Central memory CD8-positive, alpha-beta T cell (primary cell): ENCODE results near the gene TELO2.
A peak's percentile ranks its signal among the peaks of the same experiment; 100 is the strongest.

Source experiments
- ATAC-seq: fragments of 150-1000 bp; cut with Tn5 transposase; replicated peaks from 2 replicates; pipeline ENCODE4 v1.10.0; 2022; ENCODE audit warnings: mild to moderate bottlenecking, moderate FRiP score, moderate number of reproducible peaks; ENCODE audit not compliant: poor library complexity, severe bottlenecking; ENCODE audit errors: extremely low read depth
- DNase-seq, 2 donors: peaks; one replicate each; pipeline ENCODE4 v3.0.0; 2021; ENCODE audit warnings: low spot score in 2 of 2
- H3K27ac Mint-ChIP-seq: one replicate; pipeline ENCODE4 v1.8.0; 2022; ENCODE audit warnings: low read depth, mild to moderate bottlenecking, moderate library complexity, mixed read lengths
- H3K27me3 Mint-ChIP-seq: one replicate; pipeline ENCODE4 v1.8.0; 2022; ENCODE audit warnings: mixed read lengths
- H3K36me3 Mint-ChIP-seq: one replicate; pipeline ENCODE4 v1.8.0; 2022; ENCODE audit warnings: mild to moderate bottlenecking, moderate library complexity, mixed read lengths; ENCODE audit not compliant: insufficient read depth
- H3K4me1 Mint-ChIP-seq: one replicate; pipeline ENCODE4 v1.8.0; 2022; ENCODE audit warnings: mixed read lengths
- H3K4me3 Mint-ChIP-seq: one replicate; pipeline ENCODE4 v1.8.0; 2022; ENCODE audit warnings: mild to moderate bottlenecking, moderate library complexity, mixed read lengths
- H3K9me3 Mint-ChIP-seq: one replicate; pipeline ENCODE4 v1.8.0; 2022; ENCODE audit warnings: mixed read lengths

Gene TELO2

DNA sequence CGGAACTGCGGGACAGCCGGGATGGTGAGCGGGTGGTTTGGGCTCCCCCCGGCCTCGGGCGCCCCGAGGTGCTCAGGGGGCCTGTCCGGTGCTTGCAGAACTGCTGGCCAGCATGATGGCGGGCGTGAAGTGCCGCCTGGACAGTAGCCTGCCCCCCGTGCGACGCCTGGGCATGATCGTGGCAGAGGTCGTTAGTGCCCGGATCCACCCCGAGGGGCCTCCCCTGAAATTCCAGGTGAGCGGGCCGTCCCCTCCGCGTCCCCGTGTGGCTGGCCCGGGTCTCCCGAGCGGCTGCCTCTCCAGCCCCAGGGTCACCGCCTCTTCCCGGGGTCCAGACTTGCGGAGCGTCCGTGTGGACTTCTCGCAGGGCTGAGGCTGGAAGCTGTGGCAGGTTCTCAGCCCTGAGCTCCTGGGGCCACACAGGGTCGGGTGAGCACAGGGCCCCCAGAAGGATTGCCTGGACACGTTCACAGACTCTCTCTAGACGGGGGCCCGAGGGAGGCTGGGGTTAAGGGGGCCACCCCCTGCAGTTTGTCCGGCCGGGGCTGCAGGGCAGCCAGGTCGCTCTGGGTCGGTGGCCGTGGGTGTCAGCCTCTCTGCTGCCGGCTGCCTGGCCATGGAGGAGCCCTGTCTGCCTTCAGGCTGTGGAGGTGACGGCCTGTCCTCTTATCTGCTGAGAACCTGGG, 7.4 kb downstream of the TELO2 start:
- H3K27ac Mint-ChIP-seq: no peak overlapping the region
- no peaks in the 10 kb centered on the region for H3K9me3 Mint-ChIP-seq
- H3K4me3 Mint-ChIP-seq: no peak overlapping the region
- H3K27me3 Mint-ChIP-seq: no peaks in the 10 kb centered on the region
- H3K4me1 Mint-ChIP-seq: no peaks in the 10 kb centered on the region
- peaks cover 15% of the 10 kb centered on the region for H3K36me3 Mint-ChIP-seq
- no peak for ATAC-seq
- DNase-seq: no peak

DNA sequence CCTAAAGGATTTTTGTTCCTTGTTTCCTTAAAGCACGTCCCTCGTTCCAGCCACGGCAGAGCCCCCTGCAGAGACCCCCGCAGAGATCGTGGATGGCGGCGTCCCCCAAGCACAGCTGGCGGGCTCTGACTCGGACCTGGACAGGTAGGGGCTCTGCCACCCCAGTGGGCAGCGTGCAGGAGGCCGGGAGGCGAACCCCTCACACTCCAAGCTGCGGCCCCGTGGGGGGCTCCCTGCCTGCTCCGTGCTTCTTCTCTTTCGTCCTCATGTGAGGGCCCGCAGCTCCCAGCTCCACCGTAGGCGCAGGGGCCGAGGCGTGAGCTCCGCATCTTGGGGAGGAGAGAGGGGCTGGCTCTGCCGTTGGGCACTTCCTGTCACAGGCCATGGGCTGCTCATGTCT, 8.5 kb downstream of the TELO2 start:
- Mint-ChIP-seq H3K27ac (no peak overlapping the region), H3K4me1 (no peaks in the 10 kb centered on the region), H3K9me3 (no peaks in the 10 kb centered on the region), H3K27me3 (no peaks in the 10 kb centered on the region), H3K4me3 (no peak overlapping the region), H3K36me3 (peaks cover 16% of the 10 kb centered on the region)
- DNase-seq (no peak), ATAC-seq (no peak)

DNA sequence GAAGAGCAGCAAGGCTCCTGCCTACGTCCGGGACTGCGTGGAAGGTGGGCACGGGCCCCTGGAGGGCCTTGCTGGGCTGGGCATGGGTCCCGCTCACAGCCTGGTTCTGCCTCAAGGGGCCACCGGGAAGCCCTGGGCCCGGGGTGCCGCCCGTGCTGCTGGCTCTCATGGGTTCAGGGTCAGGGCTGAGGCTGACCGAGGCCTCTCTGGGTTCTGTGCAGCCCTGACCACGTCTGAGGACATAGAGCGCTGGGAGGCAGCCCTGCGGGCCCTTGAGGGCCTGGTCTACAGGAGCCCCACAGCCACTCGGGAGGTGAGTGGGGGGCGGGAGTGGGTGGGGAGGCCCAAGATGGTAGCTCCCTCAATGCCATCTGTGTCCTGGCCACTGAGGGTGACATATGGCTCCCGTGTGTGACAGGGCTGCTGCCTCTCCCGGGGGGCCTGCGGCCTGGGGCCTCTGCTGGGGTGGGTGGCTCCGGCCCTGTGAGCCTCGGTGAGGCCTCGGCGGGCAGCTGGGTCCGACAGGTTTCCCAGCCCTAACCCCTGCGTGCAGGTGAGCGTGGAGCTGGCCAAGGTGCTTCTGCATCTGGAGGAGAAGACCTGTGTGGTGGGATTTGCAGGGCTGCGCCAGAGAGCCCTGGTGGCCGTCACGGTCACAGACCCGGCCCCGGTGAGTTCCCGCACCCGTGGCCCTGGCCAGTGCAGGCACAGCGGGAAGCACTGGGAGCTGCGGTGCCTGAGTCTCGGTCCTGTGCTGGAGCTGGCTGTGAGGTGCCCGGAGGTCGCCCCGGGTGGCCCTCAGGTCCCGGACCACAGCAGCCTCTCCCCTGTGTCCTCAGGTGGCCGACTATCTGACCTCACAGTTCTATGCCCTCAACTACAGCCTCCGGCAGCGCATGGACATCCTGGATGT, 9.2 kb downstream of the TELO2 start:
- H3K27me3 Mint-ChIP-seq: no peaks in the 10 kb centered on the region

DNA sequence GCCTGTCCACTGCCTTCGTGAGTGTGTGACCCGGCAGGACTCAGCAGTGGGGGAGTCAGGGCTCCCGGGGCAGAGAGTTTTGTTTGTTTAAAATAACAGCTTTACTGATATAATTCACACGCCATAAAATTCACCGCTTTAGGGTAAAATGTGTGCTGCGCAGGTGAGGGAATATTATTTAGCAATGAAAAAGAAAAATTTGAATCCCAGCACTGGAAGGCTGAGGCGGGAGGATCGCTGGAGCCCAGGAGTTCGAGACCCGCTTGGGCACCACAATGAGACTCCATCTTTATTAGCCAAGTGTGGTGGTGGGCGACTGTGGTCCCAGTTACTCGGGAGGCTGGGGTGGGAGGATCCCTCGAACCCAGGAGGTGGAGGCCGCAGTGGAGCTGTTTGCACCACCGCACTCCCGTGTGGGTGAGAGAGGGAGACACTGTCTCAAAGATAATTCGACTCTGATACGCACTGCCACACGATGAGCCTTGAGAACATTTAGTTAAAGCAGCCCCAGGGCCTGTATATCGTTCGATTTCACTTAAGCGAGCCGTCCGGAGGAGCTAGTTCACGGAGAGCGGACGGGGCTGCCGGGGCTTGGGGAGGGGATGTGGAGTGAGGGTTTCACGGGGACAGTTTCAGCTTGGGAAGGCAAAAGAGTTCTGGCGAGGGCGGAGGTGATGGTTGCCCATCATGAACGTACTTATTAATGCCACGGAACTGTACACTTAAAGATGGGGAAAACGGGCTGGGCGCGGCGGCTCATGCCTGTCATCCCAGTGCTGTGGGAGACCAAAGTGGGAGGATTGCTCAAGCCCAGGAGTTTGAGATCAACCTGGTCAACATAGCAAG, 10.2 kb downstream of the TELO2 start:
- Mint-ChIP-seq H3K36me3 (peaks cover 17% of the 10 kb centered on the region), H3K9me3 (no peaks in the 10 kb centered on the region), H3K27ac (no peak overlapping the region), H3K27me3 (no peaks in the 10 kb centered on the region), H3K4me3 (no peak overlapping the region), H3K4me1 (no peaks in the 10 kb centered on the region)
- ATAC-seq (no peak), DNase-seq (no peak)

More for the DNA sequence above, 9.2 kb downstream of the TELO2 start:
- no peaks in the 10 kb centered on the region for H3K4me1 Mint-ChIP-seq
- H3K9me3 Mint-ChIP-seq: no peaks in the 10 kb centered on the region
- H3K36me3 Mint-ChIP-seq: peaks cover 16% of the 10 kb centered on the region
- H3K27ac Mint-ChIP-seq: no peak overlapping the region
- ATAC-seq (no peak), DNase-seq (no peak)
- H3K4me3 Mint-ChIP-seq: no peak overlapping the region

DNA sequence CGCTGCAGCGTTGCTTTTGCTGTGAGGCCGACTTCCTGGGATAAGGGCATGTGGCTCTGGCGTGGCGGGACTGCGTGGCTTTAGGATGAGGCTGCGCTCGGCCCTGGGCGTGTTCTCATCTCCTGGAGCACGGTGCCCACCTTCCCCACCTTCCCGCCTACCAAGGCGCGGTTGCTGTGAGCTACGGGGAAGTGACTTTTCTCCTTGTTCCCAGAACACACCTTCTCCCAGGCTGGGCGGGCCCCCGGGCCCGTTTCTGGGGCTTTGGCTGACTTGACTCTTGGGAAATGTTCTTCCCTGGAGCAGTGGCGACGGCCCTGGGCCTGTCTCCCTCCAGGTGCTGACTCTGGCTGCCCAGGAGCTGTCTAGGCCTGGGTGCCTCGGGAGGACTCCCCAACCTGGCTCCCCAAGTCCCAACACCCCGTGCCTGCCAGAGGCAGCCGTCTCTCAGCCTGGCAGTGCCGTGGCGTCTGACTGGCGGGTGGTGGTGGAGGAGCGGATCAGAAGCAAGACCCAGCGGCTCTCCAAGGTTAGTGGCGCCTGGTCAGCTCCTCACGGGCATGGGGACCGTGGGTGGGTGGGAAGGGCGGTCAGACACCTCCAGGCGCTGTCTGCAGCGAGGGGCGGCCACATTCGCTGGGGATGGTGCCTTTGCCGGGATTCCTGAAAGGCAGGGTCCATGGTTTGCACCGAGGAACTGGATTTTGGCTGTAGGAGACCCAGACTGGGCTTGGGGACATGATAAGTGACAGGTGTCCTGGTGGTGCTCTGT, 12.1 kb downstream of the TELO2 start:
- Mint-ChIP-seq H3K27me3 (no peaks in the 10 kb centered on the region), H3K36me3 (peaks cover 10% of the 10 kb centered on the region), H3K4me3 (no peak overlapping the region), H3K4me1 (no peaks in the 10 kb centered on the region), H3K27ac (peak overlapping the region; percentile 32), H3K9me3 (no peaks in the 10 kb centered on the region)
- ATAC-seq: no peak
- no peak for DNase-seq

DNA sequence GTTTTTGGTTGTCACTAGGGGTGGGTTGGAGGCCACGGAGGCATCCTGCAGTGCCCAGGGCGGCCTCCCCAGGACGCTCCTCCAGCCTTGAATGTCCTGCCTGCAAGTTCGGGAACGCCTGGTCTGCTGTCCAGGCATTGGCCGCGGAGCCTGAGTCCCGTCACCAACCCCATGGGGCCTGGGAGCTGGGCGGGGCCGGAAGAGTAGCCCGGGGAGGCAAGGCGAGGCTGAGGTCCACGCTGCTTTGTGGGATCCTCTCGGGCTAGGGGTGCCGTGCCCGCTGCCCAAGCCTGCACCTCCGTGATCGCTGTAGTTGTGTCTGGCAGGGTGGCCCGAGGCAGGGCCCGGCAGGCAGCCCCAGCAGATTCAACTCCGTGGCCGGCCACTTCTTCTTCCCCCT, 12.8 kb downstream of the TELO2 start:
- Mint-ChIP-seq H3K9me3 (no peaks in the 10 kb centered on the region), H3K4me1 (no peaks in the 10 kb centered on the region), H3K27me3 (no peaks in the 10 kb centered on the region), H3K4me3 (no peak overlapping the region), H3K27ac (peak overlapping the region; percentile 32), H3K36me3 (peaks cover 10% of the 10 kb centered on the region)
- DNase-seq (no peak), ATAC-seq (no peak)

DNA sequence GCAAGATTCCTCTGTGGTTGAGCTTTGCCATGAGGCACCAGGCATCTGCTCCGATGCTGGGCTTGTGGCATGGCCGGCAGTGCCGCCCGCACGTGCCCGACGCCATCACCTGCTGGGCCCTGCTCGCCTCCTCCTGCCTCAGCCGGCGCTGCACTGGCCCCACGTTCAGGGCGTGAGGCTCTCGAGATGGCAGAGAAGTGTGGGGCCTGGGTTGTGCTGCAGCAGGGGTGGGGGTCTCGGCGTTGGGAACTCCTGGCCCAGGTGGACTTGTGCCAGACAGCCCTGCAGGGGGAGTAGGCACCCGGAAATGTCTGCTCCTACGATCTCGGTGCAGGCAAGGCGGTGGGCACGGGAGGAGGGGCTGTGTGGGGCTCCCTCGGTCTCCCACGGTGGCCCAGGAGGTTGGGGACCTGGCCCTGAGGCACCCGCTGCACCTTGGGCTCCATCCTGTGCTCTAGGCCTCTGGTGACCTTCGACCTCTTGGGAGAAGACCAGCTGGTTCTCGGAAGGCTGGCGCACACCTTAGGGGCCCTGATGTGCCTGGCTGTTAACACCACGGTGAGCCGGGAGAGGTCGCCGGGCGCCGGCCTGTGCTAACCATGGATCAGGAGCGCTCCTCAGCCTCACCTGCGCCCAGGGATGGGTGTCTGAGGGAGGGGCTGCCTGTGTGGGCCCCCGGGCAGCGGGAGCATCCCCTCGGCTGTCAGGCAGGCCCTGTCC, 13.5 kb downstream of the TELO2 start:
- Mint-ChIP-seq H3K27me3 (no peaks in the 10 kb centered on the region), H3K36me3 (peaks cover 8% of the 10 kb centered on the region), H3K4me3 (no peak overlapping the region), H3K27ac (no peak overlapping the region), H3K9me3 (no peaks in the 10 kb centered on the region), H3K4me1 (no peaks in the 10 kb centered on the region)
- DNase-seq: no peak
- ATAC-seq: no peak

DNA sequence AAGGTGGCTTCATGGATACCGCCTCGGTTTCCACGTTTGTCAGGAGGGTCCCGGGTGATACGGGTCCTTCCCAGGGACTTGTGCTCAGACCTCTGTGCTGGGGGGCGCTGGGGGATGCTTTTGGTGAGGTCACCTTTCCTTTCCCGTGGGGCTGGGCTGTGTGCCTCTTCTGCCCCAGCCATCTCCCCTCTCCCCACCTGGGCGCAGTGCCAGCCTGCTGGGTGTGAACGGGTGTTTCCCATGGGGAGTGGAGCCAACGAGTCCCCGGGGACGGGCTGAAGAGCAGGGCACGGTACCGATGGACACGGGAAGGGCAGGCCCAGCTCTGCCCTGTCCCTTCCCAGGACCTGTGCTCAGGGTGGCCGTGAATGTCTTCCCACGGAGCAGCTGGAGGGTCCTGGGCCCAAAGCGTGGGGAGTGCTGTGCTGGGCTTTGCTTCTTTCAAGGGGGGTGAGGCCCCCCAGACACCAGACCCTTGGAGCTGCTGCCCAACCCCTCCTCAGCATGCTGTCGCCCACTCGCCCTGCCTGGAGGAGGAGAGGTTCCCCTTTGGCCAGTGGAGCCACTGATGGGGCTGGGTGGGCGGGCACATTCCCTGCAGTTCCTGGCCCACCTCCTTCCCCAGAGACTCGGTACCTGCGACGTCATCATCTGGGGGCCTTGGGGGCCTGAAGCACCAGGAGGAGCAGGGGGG, 15.5 kb downstream of the TELO2 start:
- no peak for ATAC-seq
- Mint-ChIP-seq H3K4me3 (no peak overlapping the region), H3K4me1 (no peaks in the 10 kb centered on the region), H3K27me3 (no peaks in the 10 kb centered on the region), H3K27ac (no peak overlapping the region), H3K9me3 (no peaks in the 10 kb centered on the region), H3K36me3 (peaks cover 7% of the 10 kb centered on the region)
- no peak for DNase-seq

DNA sequence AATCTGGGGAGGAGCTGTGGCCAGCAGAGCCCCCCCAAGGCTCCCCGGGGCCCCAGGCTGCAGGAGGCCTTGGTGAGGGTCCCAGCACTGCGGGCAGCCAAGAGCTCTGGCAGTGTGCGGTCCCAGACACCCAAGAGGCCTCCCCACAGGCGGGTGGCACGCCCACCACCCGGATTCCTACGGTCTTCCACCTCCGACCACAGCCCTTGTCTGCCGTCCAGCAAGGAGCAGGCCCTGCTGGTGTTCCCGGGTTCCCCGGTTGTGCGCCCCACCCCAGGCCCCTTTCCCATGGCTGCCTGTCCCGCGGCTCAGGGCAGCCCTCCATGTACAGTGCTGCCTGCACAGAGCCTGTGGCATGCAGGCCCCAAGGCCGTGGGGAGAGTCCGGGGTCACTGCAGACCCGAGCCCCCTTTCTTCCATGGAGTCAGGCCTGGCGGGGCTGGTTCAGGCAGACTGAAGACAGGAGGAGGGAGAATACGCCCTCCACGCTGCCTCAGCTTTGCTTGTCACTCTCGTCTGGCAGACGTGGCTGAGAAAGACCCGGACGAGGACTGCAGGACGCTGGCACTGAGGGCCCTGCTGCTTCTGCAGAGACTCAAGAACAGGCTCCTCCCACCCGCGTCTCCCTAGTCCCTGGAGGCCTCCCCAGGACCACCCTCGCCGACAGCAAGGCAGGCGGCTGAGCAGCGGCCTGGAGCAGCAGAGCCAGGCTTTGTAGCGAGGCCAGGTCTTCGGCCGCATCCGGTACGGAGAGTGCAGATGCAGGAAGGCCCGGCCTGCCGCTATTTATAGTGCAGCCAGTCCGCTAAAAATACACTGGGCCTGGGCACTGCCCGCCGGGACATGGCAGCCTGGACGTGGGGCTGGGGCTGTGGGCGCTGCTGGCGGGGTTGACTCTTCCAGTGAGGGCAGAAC, 16.4 kb downstream of the TELO2 start:
- Mint-ChIP-seq H3K36me3 (peaks cover 6% of the 10 kb centered on the region), H3K4me1 (no peaks in the 10 kb centered on the region), H3K9me3 (no peaks in the 10 kb centered on the region), H3K27me3 (no peaks in the 10 kb centered on the region), H3K27ac (no peak overlapping the region), H3K4me3 (no peak overlapping the region)
- ATAC-seq (no peak), DNase-seq (no peak)

DNA sequence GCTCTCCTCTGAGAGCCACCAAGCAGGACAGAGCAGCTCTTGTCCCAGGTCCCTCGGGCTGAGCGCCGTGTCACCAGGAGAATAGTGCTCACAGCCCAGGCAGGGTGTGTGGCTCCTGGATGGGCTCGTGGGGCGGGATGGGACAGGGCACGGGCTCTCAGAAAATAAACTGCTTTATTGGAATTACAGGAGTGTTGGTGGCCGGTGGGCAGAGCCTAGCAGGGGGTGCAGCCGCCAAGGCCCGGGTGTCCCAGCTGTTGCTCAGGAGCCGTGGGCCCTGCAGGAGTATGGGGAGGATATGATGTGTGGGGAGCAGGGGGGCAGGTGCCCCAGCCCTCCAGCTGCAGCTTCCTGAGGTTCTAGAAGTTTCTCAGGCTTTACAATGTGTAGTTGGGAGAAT, 17.1 kb downstream of the TELO2 start:
- H3K27me3 Mint-ChIP-seq: no peaks in the 10 kb centered on the region
- no peaks in the 10 kb centered on the region for H3K9me3 Mint-ChIP-seq
- H3K4me1 Mint-ChIP-seq: no peaks in the 10 kb centered on the region
- H3K27ac Mint-ChIP-seq: no peak overlapping the region
- ATAC-seq: no peak
- DNase-seq: no peak
- H3K36me3 Mint-ChIP-seq: peaks cover 6% of the 10 kb centered on the region
- H3K4me3 Mint-ChIP-seq: no peak overlapping the region
